Endothelial cell of umbilical vein (primary cell): ENCODE results near the gene GRM7.

Experiments used
- EZH2 ChIP-seq: IDR thresholded peaks from 2 replicates; pipeline ENCODE4 v1.6.1; 2012; ENCODE audit warnings: borderline replicate concordance, low read depth, mild to moderate bottlenecking, moderate library complexity, low read length, inconsistent platforms; ENCODE audit not compliant: severe bottlenecking
- FOS ChIP-seq: IDR thresholded peaks from 2 replicates; pipeline ENCODE4 v1.6.1; 2011; ENCODE audit warnings: mild to moderate bottlenecking, low read length, moderate library complexity, borderline replicate concordance; ENCODE audit not compliant: insufficient read depth
- GATA2 ChIP-seq: IDR thresholded peaks from 2 replicates; pipeline ENCODE4 v1.7.0; 2011; ENCODE audit warnings: low read depth, mild to moderate bottlenecking, moderate library complexity, mixed read lengths, low read length; ENCODE audit not compliant: insufficient read length, insufficient read depth
- POLR2A ChIP-seq: IDR thresholded peaks from 2 replicates; pipeline ENCODE4 v1.6.1; 2012; ENCODE audit warnings: low read depth, mild to moderate bottlenecking, control low read depth, low read length
- POLR2AphosphoS5 ChIP-seq: IDR thresholded peaks from 2 replicates; pipeline ENCODE4 v1.6.1; 2012; ENCODE audit warnings: low read depth, mild to moderate bottlenecking, control low read depth, low read length, moderate library complexity; ENCODE audit not compliant: insufficient read depth
- TF ChIP-seq, protein P1 (sequence below), 2 donors: IDR thresholded peaks; 1 replicate in 1 of 2; 2 replicates in 1 of 2; pipeline ENCODE4 v1.5.1; 2011; ENCODE audit warnings: low read length in 2 of 2, mild to moderate bottlenecking in 2 of 2, moderate library complexity in 2 of 2, control low read depth in 1 of 2, inconsistent platforms in 1 of 2, low read depth in 1 of 2; ENCODE audit not compliant: insufficient read depth in 1 of 2; ENCODE audit errors: extremely low read depth in 1 of 2
- TF ChIP-seq, protein P2 (sequence below): IDR thresholded peaks from 2 replicates; pipeline ENCODE4 v1.6.1; 2011; ENCODE audit not compliant: insufficient read depth, insufficient read length

DNA sequence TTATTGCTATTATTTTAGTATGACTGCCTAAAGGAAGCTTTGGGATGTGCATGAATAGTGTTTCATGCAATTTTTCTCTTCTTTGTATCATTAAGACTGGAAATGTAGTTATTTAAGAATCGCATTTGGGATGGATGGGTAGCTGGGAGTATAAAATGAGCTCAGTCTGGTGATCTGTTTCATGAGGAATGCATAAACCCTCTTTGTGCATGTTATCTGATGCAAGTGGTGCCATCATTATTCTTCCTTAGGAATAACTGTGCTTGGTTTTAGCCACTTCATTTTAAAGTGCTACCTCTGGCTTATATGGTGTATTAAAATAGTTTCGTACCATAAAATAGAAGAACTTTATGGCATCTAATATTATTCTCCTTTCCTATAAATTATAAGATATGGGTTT, 535.6 kb downstream of the GRM7 start:
- no peak for TF ChIP-seq POLR2AphosphoS5
- TF ChIP-seq EZH2 = no peak
- TF ChIP-seq, protein P1, sequence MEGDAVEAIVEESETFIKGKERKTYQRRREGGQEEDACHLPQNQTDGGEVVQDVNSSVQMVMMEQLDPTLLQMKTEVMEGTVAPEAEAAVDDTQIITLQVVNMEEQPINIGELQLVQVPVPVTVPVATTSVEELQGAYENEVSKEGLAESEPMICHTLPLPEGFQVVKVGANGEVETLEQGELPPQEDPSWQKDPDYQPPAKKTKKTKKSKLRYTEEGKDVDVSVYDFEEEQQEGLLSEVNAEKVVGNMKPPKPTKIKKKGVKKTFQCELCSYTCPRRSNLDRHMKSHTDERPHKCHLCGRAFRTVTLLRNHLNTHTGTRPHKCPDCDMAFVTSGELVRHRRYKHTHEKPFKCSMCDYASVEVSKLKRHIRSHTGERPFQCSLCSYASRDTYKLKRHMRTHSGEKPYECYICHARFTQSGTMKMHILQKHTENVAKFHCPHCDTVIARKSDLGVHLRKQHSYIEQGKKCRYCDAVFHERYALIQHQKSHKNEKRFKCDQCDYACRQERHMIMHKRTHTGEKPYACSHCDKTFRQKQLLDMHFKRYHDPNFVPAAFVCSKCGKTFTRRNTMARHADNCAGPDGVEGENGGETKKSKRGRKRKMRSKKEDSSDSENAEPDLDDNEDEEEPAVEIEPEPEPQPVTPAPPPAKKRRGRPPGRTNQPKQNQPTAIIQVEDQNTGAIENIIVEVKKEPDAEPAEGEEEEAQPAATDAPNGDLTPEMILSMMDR (IDR thresholded peaks at IDR 0.05; ENCODE audit: extremely low read depth in 1 of 2, insufficient read depth in 1 of 2, low read depth in 1 of 2, low read length in 2 of 2) = no peak
- TF ChIP-seq POLR2A = no peak
- TF ChIP-seq, protein P2, sequence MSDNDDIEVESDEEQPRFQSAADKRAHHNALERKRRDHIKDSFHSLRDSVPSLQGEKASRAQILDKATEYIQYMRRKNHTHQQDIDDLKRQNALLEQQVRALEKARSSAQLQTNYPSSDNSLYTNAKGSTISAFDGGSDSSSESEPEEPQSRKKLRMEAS = no peak
- no peak for TF ChIP-seq FOS
- TF ChIP-seq GATA2 = no peak
